ENCODE data around the gene MRPS7.

DNA sequence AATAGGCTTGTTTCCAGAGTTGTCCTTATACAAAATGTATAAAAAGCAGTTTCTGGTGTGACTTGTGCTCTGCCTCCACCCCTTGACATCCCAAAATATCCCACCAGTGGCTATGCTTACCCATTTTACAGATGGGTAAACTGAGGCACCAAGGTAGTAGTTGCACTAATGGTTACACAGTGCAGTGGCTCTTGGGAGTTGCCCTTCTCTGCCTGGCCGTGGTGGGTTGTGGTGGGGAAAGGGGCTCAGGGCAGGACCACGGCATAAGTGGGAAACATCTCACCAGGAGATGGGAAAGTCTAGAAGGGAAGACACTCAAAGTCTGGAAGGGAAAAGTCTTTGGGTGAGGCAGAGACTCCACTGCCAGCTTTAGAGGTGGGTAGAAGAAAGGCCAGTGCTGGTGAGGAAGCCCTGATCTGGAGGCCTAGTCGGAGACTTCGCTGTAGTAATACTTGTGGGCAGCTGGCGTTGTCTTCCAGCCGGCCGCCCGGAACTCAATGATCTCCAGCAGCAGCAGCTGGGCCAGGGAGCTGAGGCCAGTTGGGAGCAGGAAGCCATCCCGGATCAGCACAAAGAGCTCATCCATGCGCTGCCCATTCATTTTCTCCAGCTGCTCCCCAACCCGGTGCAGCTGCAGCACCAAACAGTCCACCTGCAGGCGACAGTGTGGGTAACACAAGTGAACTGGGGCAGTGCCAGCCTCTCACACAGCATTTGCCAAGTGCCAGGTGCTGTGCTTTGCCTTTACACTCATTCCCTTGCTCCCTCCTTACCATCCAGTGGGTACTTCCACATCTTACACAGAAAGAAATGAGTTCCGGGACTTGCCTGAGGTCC lies 4.9 kb downstream of the MRPS7 start:
- TF ChIP-seq, protein P1, sequence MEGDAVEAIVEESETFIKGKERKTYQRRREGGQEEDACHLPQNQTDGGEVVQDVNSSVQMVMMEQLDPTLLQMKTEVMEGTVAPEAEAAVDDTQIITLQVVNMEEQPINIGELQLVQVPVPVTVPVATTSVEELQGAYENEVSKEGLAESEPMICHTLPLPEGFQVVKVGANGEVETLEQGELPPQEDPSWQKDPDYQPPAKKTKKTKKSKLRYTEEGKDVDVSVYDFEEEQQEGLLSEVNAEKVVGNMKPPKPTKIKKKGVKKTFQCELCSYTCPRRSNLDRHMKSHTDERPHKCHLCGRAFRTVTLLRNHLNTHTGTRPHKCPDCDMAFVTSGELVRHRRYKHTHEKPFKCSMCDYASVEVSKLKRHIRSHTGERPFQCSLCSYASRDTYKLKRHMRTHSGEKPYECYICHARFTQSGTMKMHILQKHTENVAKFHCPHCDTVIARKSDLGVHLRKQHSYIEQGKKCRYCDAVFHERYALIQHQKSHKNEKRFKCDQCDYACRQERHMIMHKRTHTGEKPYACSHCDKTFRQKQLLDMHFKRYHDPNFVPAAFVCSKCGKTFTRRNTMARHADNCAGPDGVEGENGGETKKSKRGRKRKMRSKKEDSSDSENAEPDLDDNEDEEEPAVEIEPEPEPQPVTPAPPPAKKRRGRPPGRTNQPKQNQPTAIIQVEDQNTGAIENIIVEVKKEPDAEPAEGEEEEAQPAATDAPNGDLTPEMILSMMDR (IDR thresholded peaks at IDR 0.05), result no peak
- TF ChIP-seq POLR2AphosphoS5 (IDR thresholded peaks at IDR 0.05), result no peak

Data from breast epithelium (tissue), 3 donors.